Activated CD4-positive, alpha-beta T cell treated with anti-CD3 and anti-CD28 coated beads, Interleukin-2, Interleukin-4, amounts not matched to agents 100 ng/mL and 50 ng/mL, durations not matched to agents 16 hours and 8 hours (primary cell): Measurements from ENCODE around the gene EFEMP1.
"Not testable (repeated sequence)": the region's sequence is repeated elsewhere in the genome, so short reads cannot be mapped to it uniquely, and the experiment has no call there.

Experiments
- DNase-seq: peaks from one replicate; pipeline ENCODE4 v3.0.0-alpha.2; 2020; ENCODE audit warnings: low spot score

EFEMP1 gene

GRCh38 chr2:55827855-55828254 lies 95.7 kb downstream of the EFEMP1 start:
- no peak for DNase-seq

DNA sequence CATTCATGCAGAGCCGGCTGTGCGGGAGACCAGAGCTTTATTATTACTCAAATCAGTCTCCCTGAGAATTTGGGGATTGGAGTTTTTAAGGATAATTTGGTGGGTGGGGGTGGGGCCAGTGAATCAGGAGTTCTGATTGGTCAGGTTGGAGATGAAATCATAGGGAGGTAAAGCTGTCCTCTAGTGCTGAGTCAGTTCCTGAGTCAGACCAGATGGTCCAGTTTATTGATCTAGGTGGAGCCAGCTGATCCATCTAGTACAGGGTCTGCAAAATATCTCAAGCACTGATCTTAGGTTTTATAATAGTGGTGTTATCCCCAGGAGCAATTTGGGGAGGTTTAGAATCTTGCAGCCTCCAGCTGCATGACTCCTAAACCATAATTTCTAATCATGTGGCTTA lies 96.2 kb downstream of the EFEMP1 start:
- DNase-seq, result not testable (repeated sequence)

- DNase-seq, result no peak
Measured at GRCh38 chr2:55826246-55826645, 97.3 kb downstream of the EFEMP1 start.

DNA sequence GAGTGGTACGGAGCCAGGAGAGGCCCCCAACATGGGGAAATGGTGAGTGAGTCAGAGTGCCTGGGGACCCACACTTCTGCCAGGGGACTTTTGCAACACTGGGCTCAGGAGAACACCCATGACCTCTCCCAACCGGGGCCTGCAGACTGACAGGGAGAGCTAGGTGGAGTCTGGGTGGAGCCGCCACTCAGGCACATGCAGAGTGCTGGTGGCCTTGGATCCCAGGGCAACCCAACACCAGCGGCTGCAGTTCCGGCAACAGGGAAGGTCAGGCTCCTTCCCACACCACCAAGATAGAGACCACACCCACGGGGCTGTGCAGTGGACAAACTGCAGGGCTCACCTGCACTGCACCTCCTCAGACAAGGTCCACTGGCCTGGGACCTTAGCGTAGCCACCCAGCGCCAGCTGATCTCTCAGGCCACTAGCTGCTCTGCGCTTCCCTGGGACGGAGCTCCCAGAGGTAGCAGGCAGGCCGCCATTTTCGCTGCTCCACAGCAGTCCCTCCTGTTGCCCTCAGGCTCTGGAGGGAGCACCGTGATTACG lies 99.0 kb downstream of the EFEMP1 start:
- no peak for DNase-seq
